HepG2 (cell line): Measurements from ENCODE around the gene SKIC2. TPM values are rescaled to one million over a fixed set of nuclear protein-coding genes. Genes with fewer than 3 reads are reported as not detected.

Source experiments
- CBX2 ChIP-seq, 2 experiments: fragments of 200-600 bp in 1 of 2; sonication (generic); formaldehyde crosslinking in 1 of 2; IDR thresholded peaks; 2 replicates each; pipeline versions ENCODE4 v1.7.0 to v1.8.1; 2018 to 2022; ENCODE audit warnings: low read depth in 2 of 2, low read length in 1 of 2, mild to moderate bottlenecking in 1 of 2, missing genetic modification reagents in 1 of 2
- MBD4 ChIP-seq: IDR thresholded peaks from 2 replicates; pipeline ENCODE4 v1.6.1; 2012; ENCODE audit warnings: low read length, inconsistent platforms, borderline replicate concordance
- MEIS2 ChIP-seq: sonication (generic); formaldehyde crosslinking; IDR thresholded peaks from 2 replicates; pipeline ENCODE4 v1.9.0; 2021; ENCODE audit warnings: mild to moderate bottlenecking, missing genetic modification reagents
- ZNF672 ChIP-seq: sonication (generic); formaldehyde crosslinking; IDR thresholded peaks from 2 replicates; pipeline ENCODE4 v1.8.1; 2022; ENCODE audit warnings: missing genetic modification reagents
- polyA plus RNA-seq, 8 experiments: library from polyadenylated mRNA; depleted of rRNA in 3 of 8; stranded (reverse) in 7 of 8; unstranded in 1 of 8; fragments of >200 nt; fragmentation: Illumina TruSeq in 4 of 8; extraction: Trizol in 4 of 8; gene quantifications; 2 replicates each; pipeline versions ENCODE4 v1.2.1 to v1.2.3, GENCODE V29; 2011 to 2016; ENCODE audit warnings: low read depth in 4 of 8, missing spikeins in 1 of 8, mixed read lengths in 1 of 8; ENCODE audit not compliant: insufficient read depth in 1 of 8
- total RNA-seq, 5 experiments: library from RNA; depleted of rRNA; stranded (reverse); fragments of >200 nt; fragmentation: Illumina TruSeq; extraction: Trizol; gene quantifications; 2 replicates each; pipeline ENCODE4 v1.2.3, GENCODE V29; 2016; ENCODE audit warnings: low read depth in 1 of 5
- TF ChIP-seq, protein P1 (sequence below), 2 experiments: fragments of 450-650 bp in 1 of 2; sonication (generic) in 1 of 2; formaldehyde crosslinking in 1 of 2; IDR thresholded peaks; 2 replicates each; pipeline versions ENCODE4 v1.6.1 to v1.8.0; 2016 to 2022; ENCODE audit warnings: antibody characterized with exemption in 1 of 2, mild to moderate bottlenecking in 1 of 2, missing genetic modification reagents in 1 of 2
- TF ChIP-seq, protein P2 (sequence below): sonication (generic); formaldehyde crosslinking; IDR thresholded peaks from 2 replicates; pipeline ENCODE4 v1.8.1; 2022; ENCODE audit warnings: mild to moderate bottlenecking, missing genetic modification reagents
- TF ChIP-seq, protein P3 (sequence below): sonication (generic); formaldehyde crosslinking; IDR thresholded peaks from 2 replicates; pipeline ENCODE4 v1.9.0; 2021; ENCODE audit warnings: missing genetic modification reagents, borderline replicate concordance
- TF ChIP-seq, protein P4 (sequence below): sonication (generic); formaldehyde crosslinking; IDR thresholded peaks from 2 replicates; pipeline ENCODE4 v1.5.1; 2020; ENCODE audit warnings: mild to moderate bottlenecking, missing genetic modification reagents, borderline replicate concordance

SKIC2 gene
- total and polyA plus RNA-seq, 2 of the 13 experiments (the other 11 are each of a cell fraction or from before 2014, with no cell fraction given) = 67.1 to 68.4 TPM

DNA sequence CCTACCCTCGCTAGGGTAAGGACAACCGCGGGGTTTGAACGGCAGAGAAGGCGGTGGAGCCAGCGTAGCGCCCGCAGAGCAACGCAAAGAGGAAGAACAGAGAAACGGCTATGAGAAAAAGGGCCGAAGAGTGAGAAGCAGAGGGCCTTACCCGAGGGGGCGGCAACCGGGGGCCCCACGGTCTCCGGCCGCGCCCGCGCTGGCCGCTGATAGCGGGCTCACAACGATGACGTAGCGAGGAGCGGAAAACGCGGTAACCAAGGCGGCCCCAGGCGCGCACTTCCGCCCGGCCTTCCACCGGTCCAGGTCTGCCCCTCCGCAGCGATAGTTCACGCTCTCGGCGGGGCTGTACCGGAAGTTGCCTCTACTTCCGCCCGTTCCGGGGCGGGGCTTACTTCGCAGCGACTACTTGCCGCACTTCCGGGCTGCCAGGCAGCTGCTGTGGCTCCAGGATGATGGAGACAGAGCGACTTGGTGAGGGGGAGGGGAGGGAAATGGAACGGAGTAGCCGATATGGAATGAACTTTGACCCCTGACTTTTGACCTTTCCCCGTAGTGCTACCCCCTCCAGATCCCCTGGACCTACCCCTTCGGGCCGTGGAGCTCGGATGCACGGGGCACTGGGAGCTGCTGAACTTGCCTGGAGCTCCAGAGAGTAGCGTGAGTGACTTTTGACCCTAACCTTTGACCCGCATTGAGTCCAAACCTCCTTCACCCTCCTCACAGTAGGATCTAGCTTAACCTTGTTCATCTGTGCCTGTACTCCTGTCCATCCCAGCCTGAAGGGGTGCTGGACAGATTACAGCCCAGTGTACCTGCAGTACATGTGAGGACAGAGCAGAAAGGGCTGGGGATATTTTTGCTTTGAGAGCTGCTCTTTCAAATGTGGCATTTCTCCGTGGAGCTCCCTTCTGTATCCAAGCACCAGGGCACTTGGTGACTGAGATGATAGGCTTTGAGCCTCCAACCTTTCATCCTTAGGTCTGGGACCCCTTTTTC, at the start of gene SKIC2, which contains the start of gene NELFE (continued):
- TF ChIP-seq, protein P1, sequence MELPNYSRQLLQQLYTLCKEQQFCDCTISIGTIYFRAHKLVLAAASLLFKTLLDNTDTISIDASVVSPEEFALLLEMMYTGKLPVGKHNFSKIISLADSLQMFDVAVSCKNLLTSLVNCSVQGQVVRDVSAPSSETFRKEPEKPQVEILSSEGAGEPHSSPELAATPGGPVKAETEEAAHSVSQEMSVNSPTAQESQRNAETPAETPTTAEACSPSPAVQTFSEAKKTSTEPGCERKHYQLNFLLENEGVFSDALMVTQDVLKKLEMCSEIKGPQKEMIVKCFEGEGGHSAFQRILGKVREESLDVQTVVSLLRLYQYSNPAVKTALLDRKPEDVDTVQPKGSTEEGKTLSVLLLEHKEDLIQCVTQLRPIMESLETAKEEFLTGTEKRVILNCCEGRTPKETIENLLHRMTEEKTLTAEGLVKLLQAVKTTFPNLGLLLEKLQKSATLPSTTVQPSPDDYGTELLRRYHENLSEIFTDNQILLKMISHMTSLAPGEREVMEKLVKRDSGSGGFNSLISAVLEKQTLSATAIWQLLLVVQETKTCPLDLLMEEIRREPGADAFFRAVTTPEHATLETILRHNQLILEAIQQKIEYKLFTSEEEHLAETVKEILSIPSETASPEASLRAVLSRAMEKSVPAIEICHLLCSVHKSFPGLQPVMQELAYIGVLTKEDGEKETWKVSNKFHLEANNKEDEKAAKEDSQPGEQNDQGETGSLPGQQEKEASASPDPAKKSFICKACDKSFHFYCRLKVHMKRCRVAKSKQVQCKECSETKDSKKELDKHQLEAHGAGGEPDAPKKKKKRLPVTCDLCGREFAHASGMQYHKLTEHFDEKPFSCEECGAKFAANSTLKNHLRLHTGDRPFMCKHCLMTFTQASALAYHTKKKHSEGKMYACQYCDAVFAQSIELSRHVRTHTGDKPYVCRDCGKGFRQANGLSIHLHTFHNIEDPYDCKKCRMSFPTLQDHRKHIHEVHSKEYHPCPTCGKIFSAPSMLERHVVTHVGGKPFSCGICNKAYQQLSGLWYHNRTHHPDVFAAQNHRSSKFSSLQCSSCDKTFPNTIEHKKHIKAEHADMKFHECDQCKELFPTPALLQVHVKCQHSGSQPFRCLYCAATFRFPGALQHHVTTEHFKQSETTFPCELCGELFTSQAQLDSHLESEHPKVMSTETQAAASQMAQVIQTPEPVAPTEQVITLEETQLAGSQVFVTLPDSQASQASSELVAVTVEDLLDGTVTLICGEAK (IDR thresholded peaks at IDR 0.05) = peak; percentile 97
- TF ChIP-seq, protein P1 (CRISPR knock-in tag; IDR thresholded peaks at IDR 0.05) = no peak; the same call in 1 of the 2 replicates
- TF ChIP-seq MEIS2 (CRISPR knock-in tag) = peak; percentile 95
- no peak for TF ChIP-seq MBD4
- TF ChIP-seq, protein P2, sequence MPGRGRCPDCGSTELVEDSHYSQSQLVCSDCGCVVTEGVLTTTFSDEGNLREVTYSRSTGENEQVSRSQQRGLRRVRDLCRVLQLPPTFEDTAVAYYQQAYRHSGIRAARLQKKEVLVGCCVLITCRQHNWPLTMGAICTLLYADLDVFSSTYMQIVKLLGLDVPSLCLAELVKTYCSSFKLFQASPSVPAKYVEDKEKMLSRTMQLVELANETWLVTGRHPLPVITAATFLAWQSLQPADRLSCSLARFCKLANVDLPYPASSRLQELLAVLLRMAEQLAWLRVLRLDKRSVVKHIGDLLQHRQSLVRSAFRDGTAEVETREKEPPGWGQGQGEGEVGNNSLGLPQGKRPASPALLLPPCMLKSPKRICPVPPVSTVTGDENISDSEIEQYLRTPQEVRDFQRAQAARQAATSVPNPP (CRISPR knock-in tag) = peak; percentile 38; the same call in 1 of the 2 replicates
- no peak for TF ChIP-seq ZNF672
- TF ChIP-seq, protein P3, sequence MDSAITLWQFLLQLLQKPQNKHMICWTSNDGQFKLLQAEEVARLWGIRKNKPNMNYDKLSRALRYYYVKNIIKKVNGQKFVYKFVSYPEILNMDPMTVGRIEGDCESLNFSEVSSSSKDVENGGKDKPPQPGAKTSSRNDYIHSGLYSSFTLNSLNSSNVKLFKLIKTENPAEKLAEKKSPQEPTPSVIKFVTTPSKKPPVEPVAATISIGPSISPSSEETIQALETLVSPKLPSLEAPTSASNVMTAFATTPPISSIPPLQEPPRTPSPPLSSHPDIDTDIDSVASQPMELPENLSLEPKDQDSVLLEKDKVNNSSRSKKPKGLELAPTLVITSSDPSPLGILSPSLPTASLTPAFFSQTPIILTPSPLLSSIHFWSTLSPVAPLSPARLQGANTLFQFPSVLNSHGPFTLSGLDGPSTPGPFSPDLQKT (CRISPR knock-in tag) = peak; percentile 98; the same call in 1 of the 2 replicates
- TF ChIP-seq CBX2 (IDR thresholded peaks at IDR 0.05; ENCODE audit: low read depth, low read length) = no peak
- TF ChIP-seq CBX2 (CRISPR knock-in tag; IDR thresholded peaks at IDR 0.05; ENCODE audit: low read depth) = no peak
- TF ChIP-seq, protein P4, sequence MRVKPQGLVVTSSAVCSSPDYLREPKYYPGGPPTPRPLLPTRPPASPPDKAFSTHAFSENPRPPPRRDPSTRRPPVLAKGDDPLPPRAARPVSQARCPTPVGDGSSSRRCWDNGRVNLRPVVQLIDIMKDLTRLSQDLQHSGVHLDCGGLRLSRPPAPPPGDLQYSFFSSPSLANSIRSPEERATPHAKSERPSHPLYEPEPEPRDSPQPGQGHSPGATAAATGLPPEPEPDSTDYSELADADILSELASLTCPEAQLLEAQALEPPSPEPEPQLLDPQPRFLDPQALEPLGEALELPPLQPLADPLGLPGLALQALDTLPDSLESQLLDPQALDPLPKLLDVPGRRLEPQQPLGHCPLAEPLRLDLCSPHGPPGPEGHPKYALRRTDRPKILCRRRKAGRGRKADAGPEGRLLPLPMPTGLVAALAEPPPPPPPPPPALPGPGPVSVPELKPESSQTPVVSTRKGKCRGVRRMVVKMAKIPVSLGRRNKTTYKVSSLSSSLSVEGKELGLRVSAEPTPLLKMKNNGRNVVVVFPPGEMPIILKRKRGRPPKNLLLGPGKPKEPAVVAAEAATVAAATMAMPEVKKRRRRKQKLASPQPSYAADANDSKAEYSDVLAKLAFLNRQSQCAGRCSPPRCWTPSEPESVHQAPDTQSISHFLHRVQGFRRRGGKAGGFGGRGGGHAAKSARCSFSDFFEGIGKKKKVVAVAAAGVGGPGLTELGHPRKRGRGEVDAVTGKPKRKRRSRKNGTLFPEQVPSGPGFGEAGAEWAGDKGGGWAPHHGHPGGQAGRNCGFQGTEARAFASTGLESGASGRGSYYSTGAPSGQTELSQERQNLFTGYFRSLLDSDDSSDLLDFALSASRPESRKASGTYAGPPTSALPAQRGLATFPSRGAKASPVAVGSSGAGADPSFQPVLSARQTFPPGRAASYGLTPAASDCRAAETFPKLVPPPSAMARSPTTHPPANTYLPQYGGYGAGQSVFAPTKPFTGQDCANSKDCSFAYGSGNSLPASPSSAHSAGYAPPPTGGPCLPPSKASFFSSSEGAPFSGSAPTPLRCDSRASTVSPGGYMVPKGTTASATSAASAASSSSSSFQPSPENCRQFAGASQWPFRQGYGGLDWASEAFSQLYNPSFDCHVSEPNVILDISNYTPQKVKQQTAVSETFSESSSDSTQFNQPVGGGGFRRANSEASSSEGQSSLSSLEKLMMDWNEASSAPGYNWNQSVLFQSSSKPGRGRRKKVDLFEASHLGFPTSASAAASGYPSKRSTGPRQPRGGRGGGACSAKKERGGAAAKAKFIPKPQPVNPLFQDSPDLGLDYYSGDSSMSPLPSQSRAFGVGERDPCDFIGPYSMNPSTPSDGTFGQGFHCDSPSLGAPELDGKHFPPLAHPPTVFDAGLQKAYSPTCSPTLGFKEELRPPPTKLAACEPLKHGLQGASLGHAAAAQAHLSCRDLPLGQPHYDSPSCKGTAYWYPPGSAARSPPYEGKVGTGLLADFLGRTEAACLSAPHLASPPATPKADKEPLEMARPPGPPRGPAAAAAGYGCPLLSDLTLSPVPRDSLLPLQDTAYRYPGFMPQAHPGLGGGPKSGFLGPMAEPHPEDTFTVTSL = 0 out of 2 replicates have a peak, but pooled peaks have one; percentile 42
